Measurements from ENCODE around the gene KDELR3.

Gene KDELR3

GRCh38 chr22:38489561-38490145, 21.8 kb downstream of the KDELR3 start:
- TF ChIP-seq ZFX (IDR thresholded peaks at IDR 0.05; ENCODE audit: borderline replicate concordance): no peak
- TF ChIP-seq, protein P1, sequence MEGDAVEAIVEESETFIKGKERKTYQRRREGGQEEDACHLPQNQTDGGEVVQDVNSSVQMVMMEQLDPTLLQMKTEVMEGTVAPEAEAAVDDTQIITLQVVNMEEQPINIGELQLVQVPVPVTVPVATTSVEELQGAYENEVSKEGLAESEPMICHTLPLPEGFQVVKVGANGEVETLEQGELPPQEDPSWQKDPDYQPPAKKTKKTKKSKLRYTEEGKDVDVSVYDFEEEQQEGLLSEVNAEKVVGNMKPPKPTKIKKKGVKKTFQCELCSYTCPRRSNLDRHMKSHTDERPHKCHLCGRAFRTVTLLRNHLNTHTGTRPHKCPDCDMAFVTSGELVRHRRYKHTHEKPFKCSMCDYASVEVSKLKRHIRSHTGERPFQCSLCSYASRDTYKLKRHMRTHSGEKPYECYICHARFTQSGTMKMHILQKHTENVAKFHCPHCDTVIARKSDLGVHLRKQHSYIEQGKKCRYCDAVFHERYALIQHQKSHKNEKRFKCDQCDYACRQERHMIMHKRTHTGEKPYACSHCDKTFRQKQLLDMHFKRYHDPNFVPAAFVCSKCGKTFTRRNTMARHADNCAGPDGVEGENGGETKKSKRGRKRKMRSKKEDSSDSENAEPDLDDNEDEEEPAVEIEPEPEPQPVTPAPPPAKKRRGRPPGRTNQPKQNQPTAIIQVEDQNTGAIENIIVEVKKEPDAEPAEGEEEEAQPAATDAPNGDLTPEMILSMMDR (IDR thresholded peaks at IDR 0.05): no peak
- H3K27ac ChIP-seq: peak overlapping the region; percentile 34

GRCh38 chr22:38490475-38490874, 22.6 kb downstream of the KDELR3 start:
- TF ChIP-seq, protein P1 (IDR thresholded peaks at IDR 0.05): no peak
- no peak for TF ChIP-seq ZFX (IDR thresholded peaks at IDR 0.05; ENCODE audit: borderline replicate concordance)
- H3K27ac ChIP-seq: peak overlapping the region; percentile 34

DNA sequence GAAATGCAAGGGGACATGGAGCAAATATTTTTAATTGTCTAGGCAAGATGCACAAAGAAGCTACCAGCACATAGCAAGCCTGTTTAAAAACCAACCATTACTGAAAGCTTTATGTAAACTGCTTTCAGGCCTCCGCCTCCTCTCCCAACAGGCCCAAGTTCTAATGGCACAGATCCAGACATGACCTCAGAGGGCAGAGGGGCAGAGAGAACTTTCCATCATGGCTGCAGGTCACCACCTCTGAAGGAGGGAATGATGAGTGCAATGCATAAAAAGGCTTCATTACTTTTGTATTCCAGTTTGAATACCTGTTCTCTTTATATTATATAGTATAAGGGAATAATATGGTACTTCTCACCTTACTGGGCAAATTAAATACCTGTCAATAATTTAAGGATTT, 23.0 kb downstream of the KDELR3 start:
- peak overlapping the region; percentile 34 for H3K27ac ChIP-seq
- TF ChIP-seq ZFX (IDR thresholded peaks at IDR 0.05; ENCODE audit: borderline replicate concordance): no peak
- TF ChIP-seq, protein P1 (IDR thresholded peaks at IDR 0.05): no peak

- H3K27ac ChIP-seq: peak overlapping the region; percentile 34
- TF ChIP-seq, protein P1 (IDR thresholded peaks at IDR 0.05): no peak
- TF ChIP-seq ZFX (IDR thresholded peaks at IDR 0.05; ENCODE audit: borderline replicate concordance): no peak
Measured at GRCh38 chr22:38491707-38492348, 23.9 kb downstream of the KDELR3 start.

- TF ChIP-seq ZFX (IDR thresholded peaks at IDR 0.05; ENCODE audit: borderline replicate concordance): no peak
- TF ChIP-seq, protein P1 (IDR thresholded peaks at IDR 0.05): no peak
Measured at GRCh38 chr22:38494498-38494897, 26.6 kb downstream of the KDELR3 start.

GRCh38 chr22:38494939-38495338, 27.0 kb downstream of the KDELR3 start:
- no peak overlapping the region for H3K27ac ChIP-seq
- no peak for TF ChIP-seq ZFX (IDR thresholded peaks at IDR 0.05; ENCODE audit: borderline replicate concordance)
- TF ChIP-seq, protein P1 (IDR thresholded peaks at IDR 0.05): no peak

More at GRCh38 chr22:38494498-38494897, 26.6 kb downstream of the KDELR3 start:
- no peak overlapping the region for H3K27ac ChIP-seq

DNA sequence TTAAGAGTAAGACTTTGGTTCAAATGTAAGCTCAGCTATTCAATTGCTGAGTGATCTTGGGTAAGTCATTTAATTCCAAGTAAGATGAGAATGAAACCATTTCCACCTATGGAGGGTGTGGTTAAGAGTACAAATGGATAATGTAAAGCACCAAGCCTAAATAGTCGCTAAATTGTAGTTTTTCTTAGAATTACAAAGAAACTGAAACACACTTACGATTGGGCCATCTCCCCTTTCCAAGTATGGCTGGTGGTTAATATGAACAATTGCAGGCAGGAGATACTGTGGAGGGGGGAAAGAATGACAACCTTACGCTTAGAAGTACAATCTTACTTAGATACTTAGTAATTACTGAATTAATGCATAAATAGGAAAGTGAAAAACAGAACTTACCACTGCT, 30.0 kb downstream of the KDELR3 start:
- no peak for TF ChIP-seq ZFX (IDR thresholded peaks at IDR 0.05; ENCODE audit: borderline replicate concordance)
- TF ChIP-seq, protein P1 (IDR thresholded peaks at IDR 0.05): no peak
- H3K27ac ChIP-seq: no peak overlapping the region

Data from 22Rv1 (cell line).